ENCODE data around the gene ANO2.

DNA sequence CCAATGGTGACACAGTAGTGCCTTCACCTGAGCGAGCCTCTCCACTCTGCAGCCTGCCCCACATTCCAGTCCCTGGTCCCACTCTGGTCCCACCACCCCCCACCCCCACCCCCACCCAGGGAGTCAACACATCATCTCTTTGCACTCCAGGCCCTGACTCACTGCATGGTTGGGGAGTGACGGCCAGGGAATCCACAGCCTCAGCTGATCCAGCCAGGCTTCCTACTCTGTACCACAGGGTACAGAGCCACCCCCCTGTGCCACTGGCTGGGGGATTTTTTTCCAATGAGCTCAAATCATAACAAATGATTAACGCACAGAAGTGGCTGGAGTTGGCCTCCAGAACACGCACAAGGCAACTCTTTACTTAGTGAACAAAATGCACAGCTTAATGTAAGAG, 279.4 kb downstream of the ANO2 start:
- TF ChIP-seq MAX (IDR thresholded peaks at IDR 0.05; ENCODE audit: low read depth, low read length): no peak
- no peak for TF ChIP-seq POLR2A (IDR thresholded peaks at IDR 0.05; ENCODE audit: extremely low read depth, insufficient read length)

Data from NB4 (cell line).